Breast epithelium (tissue), 3 donors: ENCODE data around the gene PDIA6.

Experiments
- POLR2A ChIP-seq: fragments of 450-650 bp; IDR thresholded peaks from one replicate; pipeline ENCODE4 v1.6.1; 2016; ENCODE audit warnings: antibody characterized with exemption, mild to moderate bottlenecking, moderate library complexity
- TF ChIP-seq, protein P1 (sequence below), 3 donors: fragments of 450-650 bp; IDR thresholded peaks; one replicate each; pipeline ENCODE4 v1.5.1; 2016 to 2017; ENCODE audit warnings: antibody characterized with exemption in 3 of 3, mild to moderate bottlenecking in 3 of 3, moderate library complexity in 3 of 3

- no peak for TF ChIP-seq POLR2A
- TF ChIP-seq, protein P1, sequence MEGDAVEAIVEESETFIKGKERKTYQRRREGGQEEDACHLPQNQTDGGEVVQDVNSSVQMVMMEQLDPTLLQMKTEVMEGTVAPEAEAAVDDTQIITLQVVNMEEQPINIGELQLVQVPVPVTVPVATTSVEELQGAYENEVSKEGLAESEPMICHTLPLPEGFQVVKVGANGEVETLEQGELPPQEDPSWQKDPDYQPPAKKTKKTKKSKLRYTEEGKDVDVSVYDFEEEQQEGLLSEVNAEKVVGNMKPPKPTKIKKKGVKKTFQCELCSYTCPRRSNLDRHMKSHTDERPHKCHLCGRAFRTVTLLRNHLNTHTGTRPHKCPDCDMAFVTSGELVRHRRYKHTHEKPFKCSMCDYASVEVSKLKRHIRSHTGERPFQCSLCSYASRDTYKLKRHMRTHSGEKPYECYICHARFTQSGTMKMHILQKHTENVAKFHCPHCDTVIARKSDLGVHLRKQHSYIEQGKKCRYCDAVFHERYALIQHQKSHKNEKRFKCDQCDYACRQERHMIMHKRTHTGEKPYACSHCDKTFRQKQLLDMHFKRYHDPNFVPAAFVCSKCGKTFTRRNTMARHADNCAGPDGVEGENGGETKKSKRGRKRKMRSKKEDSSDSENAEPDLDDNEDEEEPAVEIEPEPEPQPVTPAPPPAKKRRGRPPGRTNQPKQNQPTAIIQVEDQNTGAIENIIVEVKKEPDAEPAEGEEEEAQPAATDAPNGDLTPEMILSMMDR (IDR thresholded peaks at IDR 0.05), result no peak
Measured at GRCh38 chr2:10837298-10838266, 25.0 kb upstream of the PDIA6 start.
